NCI-H146 (cell line): ENCODE results near the gene PMEPA1.

Source experiments
- DNase-seq: peaks from one replicate; lab custom pipeline; 2025; lab: John Stamatoyannopoulos, UW

Gene PMEPA1

GRCh38 chr20:57736738-57737347, 27.0 kb upstream of the PMEPA1 start:
- DNase-seq: no peak

- no peak for DNase-seq
Observed at GRCh38 chr20:57735831-57736737, 26.3 kb upstream of the PMEPA1 start.

GRCh38 chr20:57734754-57735153, 24.9 kb upstream of the PMEPA1 start:
- DNase-seq: no peak

GRCh38 chr20:57732226-57732625, 22.4 kb upstream of the PMEPA1 start:
- DNase-seq: no peak

- DNase-seq: no peak
Observed at GRCh38 chr20:57728762-57729161, 18.9 kb upstream of the PMEPA1 start.

GRCh38 chr20:57727863-57728262, 18.0 kb upstream of the PMEPA1 start:
- no peak for DNase-seq

- no peak for DNase-seq
Observed at GRCh38 chr20:57725636-57726035, 15.8 kb upstream of the PMEPA1 start.

- no peak for DNase-seq
Observed at GRCh38 chr20:57724610-57725405, 15.0 kb upstream of the PMEPA1 start.

- no peak for DNase-seq
Observed at GRCh38 chr20:57723816-57724215, 14.0 kb upstream of the PMEPA1 start.

- DNase-seq: no peak
Observed at GRCh38 chr20:57719951-57720350, 10.1 kb upstream of the PMEPA1 start.

- DNase-seq: peak; percentile 99
Observed at GRCh38 chr20:57718490-57719009, 8.7 kb upstream of the PMEPA1 start.

- no peak for DNase-seq
Observed at GRCh38 chr20:57717797-57718196, 8.0 kb upstream of the PMEPA1 start.

- no peak for DNase-seq
Observed at GRCh38 chr20:57716901-57717300, 7.1 kb upstream of the PMEPA1 start.

- DNase-seq: no peak
Observed at GRCh38 chr20:57716202-57716601, 6.4 kb upstream of the PMEPA1 start.

- DNase-seq: no peak
Observed at GRCh38 chr20:57715268-57715904, 5.6 kb upstream of the PMEPA1 start.

- no peak for DNase-seq
Observed at GRCh38 chr20:57714409-57715267, 4.8 kb upstream of the PMEPA1 start.

- DNase-seq: no peak
Observed at GRCh38 chr20:57713951-57714350, 4.1 kb upstream of the PMEPA1 start.

- no peak for DNase-seq
Observed at GRCh38 chr20:57713505-57713903, 3.7 kb upstream of the PMEPA1 start.

- no peak for DNase-seq
Observed at GRCh38 chr20:57712851-57713504, 3.2 kb upstream of the PMEPA1 start.

- DNase-seq: no peak
Observed at GRCh38 chr20:57712341-57712740, 2.5 kb upstream of the PMEPA1 start.
